GM18951 (cell line): ENCODE results near the gene SPEM1.

Experiments
- POLR2A ChIP-seq: IDR thresholded peaks from 4 replicates; pipeline ENCODE4 v1.6.1; 2011; ENCODE audit warnings: mild to moderate bottlenecking; ENCODE audit not compliant: insufficient read length, insufficient read depth; ENCODE audit errors: extremely low read depth
- in situ Hi-C: fragments of 300-500 bp; cut with MboI; formaldehyde crosslinking; loops from one replicate; pipeline ENCODE4 v1.12.0; 2022; ENCODE audit warnings: low sequenced_read_pairs, mixed read lengths, inconsistent platforms; ENCODE audit not compliant: unreplicated experiment

SPEM1 gene

DNA sequence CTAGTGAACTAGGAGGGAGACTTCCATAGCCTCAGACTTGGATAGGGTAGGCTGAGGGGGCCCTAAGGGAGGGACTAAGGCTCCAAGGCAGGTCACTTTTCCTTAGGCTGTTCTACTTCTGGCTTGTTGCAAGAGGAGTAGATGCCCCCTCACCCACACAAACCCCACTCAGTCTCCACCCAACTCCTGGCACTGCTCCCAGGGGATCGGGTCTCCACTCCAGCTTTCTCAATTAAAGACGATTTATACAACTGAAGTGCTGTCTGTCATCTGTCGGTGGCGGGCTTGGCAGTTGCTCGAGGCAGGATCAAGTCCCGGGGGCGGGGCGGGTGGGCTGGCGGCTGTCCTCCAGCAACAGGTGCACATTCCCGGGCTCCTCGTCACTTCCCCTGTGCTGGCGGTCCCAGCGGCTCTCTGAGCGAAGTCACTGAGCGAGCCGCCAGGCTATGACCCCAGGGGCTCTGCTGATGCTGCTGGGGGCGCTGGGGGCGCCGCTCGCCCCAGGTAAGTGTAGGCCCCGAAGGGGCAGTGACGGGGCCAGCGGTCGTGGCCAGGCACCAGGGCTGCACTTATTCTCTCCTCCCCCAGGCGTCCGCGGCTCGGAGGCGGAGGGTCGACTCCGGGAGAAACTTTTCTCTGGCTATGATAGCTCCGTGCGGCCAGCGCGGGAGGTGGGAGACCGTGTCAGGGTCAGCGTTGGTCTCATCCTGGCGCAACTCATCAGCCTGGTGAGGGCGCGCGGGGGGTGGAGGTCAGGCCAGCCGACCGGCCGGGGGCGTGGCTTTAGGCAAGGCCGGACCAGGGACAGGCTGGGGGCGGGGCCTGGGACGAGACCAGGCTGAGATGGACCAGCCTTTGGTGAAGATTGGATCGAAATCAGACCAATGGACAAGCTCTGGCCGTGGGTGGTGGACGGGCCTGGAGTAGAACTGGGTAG lies 24.8 kb downstream of the SPEM1 start, which contains the start of gene CHRNB1:
Gene CHRNB1, plus strand, starts transcription at position 380 of the 937 bp plus-strand sequence. Its CDS starts 67 bp downstream, at position 447.
- no peak for TF ChIP-seq POLR2A
- in situ Hi-C loops = no loop called here

DNA sequence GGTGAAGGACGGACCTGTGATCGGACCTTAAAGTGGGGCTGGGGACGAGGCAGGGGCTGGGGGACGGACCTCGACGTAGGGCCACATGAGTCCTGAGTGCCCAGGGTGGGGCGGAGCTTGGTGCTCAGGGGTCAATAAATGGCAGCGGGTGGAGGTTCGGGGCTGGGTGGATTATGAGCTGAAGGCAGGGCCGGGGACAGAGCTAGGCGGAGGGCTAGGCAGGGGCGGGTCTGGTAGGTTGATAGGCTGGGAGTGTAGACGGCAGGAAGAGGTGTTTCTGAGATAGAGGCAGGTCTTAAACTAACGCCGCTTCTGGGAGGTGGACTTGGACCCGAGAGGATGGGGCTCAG lies 25.5 kb downstream of the SPEM1 start:
- in situ Hi-C loops = no loop called here

DNA sequence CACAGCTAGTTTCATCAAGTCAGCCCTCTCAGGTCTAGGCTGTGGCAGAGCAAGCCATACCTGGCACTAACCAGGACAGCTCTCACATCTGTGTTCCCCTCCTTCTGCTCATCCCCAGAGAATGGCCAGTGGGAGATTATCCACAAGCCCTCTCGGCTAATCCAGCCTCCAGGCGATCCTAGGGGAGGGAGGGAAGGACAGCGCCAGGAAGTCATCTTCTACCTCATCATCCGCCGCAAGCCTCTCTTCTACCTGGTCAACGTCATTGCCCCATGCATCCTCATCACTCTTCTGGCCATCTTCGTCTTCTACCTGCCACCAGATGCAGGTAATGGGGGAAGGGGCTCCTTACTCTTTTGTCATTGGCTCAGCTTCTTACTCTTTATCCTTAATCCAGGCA lies 28.3 kb downstream of the SPEM1 start:
- in situ Hi-C loops = no loop called here
- TF ChIP-seq POLR2A = no peak

More for the DNA sequence above, 25.5 kb downstream of the SPEM1 start:
- TF ChIP-seq POLR2A = no peak

DNA sequence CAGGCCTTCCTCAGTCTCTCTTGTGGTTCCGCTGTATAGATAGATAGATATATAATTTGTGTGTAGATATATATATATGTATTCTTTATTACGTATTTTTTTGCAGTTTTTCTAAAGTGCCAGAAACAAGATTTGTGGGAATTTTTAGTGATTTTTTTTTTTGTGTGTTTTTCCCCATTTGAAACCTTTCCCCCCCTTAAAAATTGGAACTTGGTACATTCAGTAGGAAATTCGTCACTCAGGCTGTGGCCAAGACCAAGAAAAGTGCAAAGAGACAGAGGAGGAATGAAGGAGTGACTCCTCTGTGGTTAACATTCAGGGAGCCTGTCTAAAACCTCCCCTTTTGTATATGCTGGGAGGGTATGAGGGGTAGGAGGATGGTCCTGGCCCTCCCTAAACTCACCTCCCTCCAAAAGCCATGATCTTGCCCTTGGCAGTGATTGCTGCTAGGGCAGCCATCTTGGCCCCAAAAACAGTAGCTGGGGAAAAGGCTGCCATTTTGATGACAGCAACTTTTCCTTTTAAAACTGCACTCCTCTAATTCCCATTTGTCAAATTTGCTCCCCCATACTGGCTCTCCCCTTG lies 39.9 kb downstream of the SPEM1 start:
- in situ Hi-C loops = no loop called here
- TF ChIP-seq POLR2A = no peak

DNA sequence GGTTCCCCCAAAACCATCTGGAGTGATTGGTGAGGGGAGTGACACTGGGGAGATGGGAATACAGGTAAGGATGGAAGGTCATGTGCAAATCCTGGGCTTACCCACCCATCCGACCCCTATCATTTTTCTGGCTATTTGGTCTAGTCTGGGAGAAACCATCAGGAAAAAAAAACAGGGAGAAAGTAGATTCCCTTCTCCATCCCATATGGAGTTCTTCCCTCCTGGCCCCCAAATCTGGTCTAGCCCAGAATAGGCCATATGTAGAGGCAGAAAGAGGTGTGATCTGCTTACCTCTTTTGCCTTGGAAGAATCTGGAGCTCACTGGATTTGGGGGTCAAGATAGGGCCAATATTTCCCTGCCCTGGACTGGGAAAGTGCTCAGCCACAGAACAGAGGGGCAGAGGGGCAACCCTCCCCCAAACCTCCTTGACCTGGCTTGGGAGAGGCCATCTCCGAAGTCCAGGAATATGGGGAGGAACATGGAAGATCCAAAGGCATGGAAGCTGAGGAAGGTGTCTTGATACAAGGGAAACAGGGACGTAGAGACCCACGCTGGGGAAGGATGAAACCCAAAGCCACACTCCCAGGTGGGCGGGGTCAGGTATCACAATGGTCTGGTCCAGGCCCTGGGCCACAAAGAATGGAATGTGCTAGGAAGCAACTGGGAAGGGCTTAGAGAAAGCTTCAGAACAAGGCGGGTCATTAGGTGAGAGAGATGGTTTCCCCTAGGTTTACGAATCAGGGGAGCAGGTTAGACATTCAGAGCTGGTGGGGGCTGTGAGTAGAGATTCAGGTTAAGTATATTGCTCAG lies 40.9 kb downstream of the SPEM1 start:
- no peak for TF ChIP-seq POLR2A
- in situ Hi-C loops = no loop called here

DNA sequence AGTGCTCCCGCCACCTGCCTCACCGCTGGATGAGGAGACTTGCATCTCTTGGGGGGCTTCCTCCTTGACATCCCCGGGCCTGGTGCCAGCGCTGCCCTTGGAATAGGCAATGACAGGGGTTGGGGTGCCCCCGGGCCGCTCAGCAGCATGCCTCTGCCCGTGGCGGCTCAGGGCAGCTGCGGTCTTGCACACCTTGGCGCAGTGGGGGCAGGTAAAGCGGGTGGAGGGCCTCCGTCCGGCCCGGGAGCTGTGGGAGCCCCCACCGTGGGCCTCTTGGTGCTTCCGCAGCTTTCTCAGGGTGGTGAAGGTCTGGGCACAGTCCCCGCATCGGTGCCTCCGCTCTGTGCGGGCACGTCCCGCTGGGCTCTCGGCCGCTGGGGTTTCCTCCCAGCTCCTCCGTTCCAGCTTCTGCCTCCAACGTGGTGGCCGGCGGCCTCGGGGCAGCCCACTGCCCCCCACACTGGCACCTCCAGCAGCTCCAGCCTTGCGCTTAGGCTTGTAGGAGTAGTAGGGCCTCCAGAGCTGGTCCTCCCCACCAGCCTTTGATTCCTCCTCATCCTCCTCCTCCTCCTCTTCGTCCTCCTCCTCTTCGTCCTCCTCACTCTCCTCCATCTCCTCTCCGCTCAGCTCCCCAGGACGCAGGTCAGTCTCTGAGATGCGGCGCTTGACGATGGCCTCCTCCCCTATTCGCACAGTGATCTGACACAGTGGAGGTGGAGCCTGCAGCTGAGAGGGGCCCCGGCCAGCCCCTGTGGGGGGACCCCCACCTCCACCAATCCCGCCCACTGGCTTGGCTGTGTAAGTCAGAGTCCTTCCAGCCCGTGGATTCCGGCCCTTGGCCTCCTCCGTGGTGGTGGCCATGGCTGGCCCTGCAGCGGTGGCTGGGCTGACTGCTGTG lies 42.6 kb downstream of the SPEM1 start:
- TF ChIP-seq POLR2A = no peak
- in situ Hi-C loops = no loop called here

DNA sequence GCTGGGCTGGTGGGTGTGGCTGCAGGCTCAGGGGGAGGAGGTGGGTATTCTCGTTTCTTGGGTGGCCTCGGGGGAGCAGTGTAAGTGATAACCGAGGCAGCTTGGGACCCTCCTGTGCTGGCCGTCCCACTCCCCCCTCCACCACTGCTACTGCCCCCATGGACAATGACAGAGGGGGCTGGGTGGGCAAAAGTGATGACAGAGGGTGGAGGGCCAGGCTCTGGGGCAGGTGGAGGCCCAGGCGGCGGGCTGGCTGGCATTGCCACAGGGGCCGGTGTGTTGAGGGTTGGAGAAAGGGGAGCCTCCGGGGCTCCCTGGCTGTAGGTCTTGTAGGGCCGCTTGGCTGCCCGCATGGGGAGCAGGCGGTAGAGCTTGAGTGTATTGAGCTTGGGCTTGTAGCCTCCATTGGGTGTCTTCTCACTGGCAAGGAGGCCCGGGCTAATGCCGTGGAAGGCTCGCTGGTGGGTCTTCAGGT lies 43.3 kb downstream of the SPEM1 start:
- no peak for TF ChIP-seq POLR2A
- in situ Hi-C loops = no loop called here

DNA sequence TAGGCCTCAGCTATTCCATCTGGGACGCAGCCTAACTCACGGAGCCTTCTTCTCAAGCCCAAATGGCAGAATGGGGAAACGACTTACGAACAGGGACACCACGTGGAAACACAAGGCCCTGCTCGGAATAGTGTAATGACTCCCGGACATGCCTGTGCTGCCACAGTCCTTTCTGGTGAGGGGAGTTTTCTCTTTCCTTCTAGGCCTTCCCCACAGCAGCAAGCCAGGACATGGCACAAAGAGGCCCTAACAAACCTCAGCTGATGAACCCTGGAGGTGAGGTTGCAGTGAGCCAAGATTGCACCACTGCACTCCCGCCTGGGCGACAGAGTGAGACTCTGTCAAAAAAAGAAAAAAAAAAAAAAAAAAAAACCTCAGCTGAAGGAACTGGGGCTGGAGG lies 44.0 kb downstream of the SPEM1 start:
- in situ Hi-C loops = no loop called here
- no peak for TF ChIP-seq POLR2A

DNA sequence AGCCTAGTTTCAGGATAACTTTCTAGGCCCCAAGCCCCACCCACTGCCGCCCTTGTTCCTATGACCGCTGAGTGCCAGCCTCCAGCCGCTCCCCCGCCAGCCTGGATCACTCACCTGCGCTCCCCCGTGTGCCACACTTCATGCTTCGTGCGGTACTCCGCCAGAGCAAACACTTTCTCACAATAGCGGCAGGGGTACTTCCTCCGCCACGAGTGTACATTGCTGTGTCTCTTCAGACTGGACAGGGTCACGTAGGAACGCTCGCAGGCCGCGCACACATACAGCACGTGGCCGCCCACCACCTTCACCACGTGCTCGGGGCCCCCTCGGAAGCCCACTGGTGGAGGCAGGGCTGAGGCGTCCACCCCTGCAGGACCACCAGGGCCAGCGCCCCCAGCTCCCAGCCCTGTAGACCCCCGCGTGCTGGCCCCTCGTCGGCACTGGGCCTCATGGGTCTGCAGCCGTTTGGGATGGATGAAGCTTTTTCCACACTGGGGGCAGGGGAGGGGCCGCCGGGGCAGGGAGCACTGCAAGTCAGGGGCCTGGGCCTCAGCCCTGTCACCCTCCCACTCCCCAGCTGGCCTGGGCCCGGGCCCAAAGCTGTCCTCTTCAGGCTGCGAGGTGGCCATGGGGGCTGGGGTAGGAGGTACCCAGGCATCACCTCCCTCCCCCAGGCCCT lies 45.6 kb downstream of the SPEM1 start:
- in situ Hi-C loops = no loop called here
- no peak for TF ChIP-seq POLR2A

DNA sequence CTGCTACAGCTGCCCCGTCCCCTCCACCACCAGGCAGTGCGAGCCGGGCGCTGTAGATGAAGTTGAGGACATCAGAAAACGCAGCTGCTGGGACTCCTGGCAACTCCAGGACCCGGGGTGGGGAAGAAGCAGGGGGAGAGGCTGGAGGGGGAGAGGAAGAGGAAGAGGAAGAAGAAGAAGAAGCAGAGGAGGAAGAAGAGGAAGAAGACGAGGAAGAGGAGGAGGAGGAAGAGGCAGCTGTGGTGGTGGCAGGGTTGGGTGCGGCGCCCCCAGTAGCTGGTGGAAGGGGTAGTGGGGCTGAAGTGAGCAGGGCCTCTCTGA lies 46.2 kb downstream of the SPEM1 start:
- TF ChIP-seq POLR2A = no peak
- in situ Hi-C loops = no loop called here

DNA sequence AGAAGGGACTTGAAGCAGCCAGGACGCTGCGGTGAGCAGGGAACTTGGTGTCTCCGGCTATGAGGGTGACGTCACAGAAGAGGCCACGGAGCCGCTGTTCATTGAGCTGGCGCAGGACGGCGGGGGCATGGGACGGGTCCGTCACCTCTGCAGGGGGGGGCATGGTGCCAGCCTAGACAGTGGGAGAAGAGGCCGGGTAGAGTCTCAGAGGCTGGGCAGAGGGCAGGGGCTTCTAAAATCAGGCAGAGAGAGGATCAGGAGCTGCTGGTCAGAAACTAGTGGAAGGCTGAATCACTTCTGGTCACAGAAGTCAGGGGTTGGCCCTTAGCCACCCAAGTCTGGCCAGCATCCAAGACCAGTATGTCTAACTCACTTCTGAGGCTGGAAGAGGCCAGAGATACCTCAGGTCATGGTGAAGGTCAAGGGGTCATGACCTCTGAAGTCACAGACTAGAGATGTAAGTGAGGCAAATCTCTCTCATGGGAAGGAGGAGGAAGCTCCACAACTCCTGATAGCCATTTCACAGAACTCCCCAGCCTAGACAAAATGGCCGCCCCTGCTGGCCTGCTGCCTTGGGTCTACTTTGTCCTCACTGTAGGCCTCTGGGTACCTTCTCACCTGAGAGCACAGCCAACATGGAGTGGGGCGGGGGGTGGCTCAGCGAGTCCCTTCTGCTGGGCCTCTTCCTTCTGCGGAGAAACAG lies 46.7 kb downstream of the SPEM1 start:
- in situ Hi-C loops = no loop called here
- TF ChIP-seq POLR2A = no peak
